Memory B cell (primary cell): ENCODE measurements around the gene SLAMF7.

Source experiments
- ATAC-seq: fragments of 150-1000 bp; cut with Tn5 transposase; 2 replicates; pipeline ENCODE4 v1.10.0; 2021; ENCODE audit warnings: low read depth, mild to moderate bottlenecking, moderate library complexity
- DNase-seq, 2 donors: peaks; one replicate each; pipeline ENCODE4 v3.0.0; 2022; ENCODE audit warnings: low spot score in 2 of 2
- H3K27ac Mint-ChIP-seq: one replicate; pipeline ENCODE4 v1.8.0; 2022; ENCODE audit warnings: mild to moderate bottlenecking, moderate library complexity, mixed read lengths
- H3K27me3 Mint-ChIP-seq: one replicate; pipeline ENCODE4 v1.8.0; 2022; ENCODE audit warnings: mixed read lengths
- H3K36me3 Mint-ChIP-seq: one replicate; pipeline ENCODE4 v1.8.0; 2022; ENCODE audit warnings: mild to moderate bottlenecking, mixed read lengths
- H3K4me1 Mint-ChIP-seq: one replicate; pipeline ENCODE4 v1.8.0; 2022; ENCODE audit warnings: mixed read lengths
- H3K4me3 Mint-ChIP-seq: one replicate; pipeline ENCODE4 v1.8.0; 2022; ENCODE audit warnings: mild to moderate bottlenecking, moderate library complexity, mixed read lengths
- H3K9me3 Mint-ChIP-seq: one replicate; pipeline ENCODE4 v1.8.0; 2022; ENCODE audit warnings: mixed read lengths

Gene SLAMF7

DNA sequence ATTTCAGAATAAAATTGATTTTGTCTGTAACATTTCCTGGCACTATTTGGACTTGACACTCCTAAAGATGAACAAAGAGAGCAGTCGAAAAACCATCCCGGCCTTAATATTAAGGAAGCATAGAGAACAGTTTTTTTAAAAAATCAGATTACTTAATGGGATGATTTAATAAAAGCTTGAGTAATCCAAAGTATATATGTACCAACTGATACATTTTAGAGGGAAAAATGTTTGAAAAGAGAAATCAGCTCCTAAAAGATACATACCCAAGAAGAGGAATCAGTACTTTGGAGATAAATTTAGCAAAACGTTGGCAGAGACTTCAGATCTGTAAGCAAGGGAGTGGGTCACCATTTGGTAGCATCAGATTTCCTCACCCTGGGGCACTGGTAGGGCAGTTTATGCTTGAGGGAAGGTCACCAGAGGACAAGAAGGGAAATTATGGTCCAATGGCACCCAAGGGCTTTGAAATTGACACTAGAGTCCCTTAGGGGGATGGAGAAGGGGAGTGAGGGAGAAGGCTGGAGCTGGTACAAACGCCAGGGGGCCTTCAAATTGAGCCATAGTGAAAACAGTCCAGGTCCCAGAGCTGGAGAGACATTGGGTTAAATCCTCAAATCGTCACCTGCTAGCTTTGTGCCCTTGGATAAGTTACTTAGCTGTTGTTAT is 5.9 kb downstream of the SLAMF7 start:
- ATAC-seq = no peak
- peaks cover 39% of the 10 kb centered on the region for H3K4me1 Mint-ChIP-seq
- H3K27ac Mint-ChIP-seq = peak overlapping the region; percentile 53
- H3K27me3 Mint-ChIP-seq = no peaks in the 10 kb centered on the region
- no peaks in the 10 kb centered on the region for H3K9me3 Mint-ChIP-seq
- peaks cover 5% of the 10 kb centered on the region for H3K36me3 Mint-ChIP-seq
- H3K4me3 Mint-ChIP-seq = no peak overlapping the region
- no peak for DNase-seq

DNA sequence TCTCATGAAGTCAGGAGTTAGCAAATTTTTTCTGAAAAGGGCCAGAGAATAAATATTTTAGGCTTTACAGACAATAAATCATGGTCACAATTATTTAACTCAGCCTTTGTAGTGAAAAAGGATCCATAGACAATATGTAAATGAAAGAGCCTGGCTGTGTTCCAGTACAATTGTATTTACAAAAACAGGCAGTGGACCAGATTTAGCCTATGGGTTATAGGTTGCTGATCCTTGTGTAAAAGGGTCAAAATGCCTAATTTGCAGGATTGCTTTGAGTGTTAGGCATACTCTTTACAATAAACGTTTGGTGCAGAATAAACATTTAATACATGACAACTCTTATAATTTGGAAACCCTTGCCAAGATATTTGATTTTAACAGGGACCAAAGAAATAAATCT is 6.5 kb downstream of the SLAMF7 start:
- Mint-ChIP-seq H3K4me1 (peaks cover 34% of the 10 kb centered on the region), H3K36me3 (peaks cover 7% of the 10 kb centered on the region), H3K9me3 (no peaks in the 10 kb centered on the region), H3K27me3 (no peaks in the 10 kb centered on the region), H3K4me3 (no peak overlapping the region), H3K27ac (no peak overlapping the region)
- no peak for ATAC-seq
- no peak for DNase-seq

DNA sequence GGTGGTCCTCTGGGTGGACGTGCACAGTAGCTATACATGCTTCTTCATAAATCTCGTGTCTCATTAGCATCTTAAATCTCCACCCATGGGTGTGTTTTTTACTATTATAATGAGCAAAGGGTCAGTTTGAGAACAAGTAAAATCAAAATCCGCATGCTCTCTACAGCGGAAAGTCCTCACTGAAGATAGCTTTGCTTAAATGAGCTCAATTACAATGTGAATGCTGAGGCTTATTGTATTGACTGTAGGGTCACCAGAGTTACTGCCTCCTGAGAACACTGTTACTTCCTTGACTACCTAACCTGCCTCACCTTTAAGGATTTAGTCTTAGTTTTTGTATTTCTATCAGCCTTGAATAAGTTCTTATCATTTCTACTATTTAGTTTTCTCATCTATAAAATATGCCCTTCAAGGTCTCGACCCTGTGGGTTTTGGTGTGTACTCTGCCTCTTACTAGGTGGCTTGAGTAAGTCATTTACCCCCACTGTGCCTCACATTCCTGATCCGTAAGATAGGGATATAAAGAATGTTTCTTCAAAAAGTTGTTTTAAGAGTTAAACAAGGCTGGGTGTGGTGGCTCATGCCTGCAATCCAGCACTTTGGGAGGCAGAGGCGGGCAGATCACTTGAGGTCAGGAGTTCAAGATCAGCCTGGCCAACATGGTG is 7.9 kb downstream of the SLAMF7 start:
- no peak for ATAC-seq

DNA sequence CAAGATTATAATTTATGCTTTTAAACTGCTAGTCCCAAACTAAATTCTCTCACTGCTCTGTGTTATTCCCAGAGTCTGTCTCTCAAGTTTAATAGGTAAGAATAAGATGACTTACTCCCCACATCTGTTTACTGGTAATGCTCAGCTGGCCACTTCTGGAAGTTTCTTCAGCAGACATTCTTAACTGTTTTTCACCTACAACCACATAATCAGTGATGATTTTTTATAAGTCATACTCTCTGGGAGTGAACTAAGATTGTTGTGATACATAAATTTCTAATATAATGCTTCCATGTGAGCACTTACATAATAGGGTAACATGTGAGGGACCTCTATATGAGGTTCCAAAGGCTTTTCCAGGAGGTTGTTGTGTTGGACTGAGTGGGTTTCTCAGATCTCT is 8.7 kb downstream of the SLAMF7 start:
- Mint-ChIP-seq H3K9me3 (no peaks in the 10 kb centered on the region), H3K27ac (no peak overlapping the region), H3K4me3 (no peak overlapping the region), H3K27me3 (no peaks in the 10 kb centered on the region), H3K4me1 (peaks cover 25% of the 10 kb centered on the region), H3K36me3 (peaks cover 4% of the 10 kb centered on the region)
- ATAC-seq (no peak), DNase-seq (no peak)

More for the DNA sequence above, 7.9 kb downstream of the SLAMF7 start:
- H3K27me3 Mint-ChIP-seq = no peaks in the 10 kb centered on the region
- no peak for DNase-seq
- H3K27ac Mint-ChIP-seq = no peak overlapping the region
- H3K9me3 Mint-ChIP-seq = no peaks in the 10 kb centered on the region
- H3K4me1 Mint-ChIP-seq = peaks cover 28% of the 10 kb centered on the region
- H3K4me3 Mint-ChIP-seq = no peak overlapping the region
- H3K36me3 Mint-ChIP-seq = peaks cover 7% of the 10 kb centered on the region

DNA sequence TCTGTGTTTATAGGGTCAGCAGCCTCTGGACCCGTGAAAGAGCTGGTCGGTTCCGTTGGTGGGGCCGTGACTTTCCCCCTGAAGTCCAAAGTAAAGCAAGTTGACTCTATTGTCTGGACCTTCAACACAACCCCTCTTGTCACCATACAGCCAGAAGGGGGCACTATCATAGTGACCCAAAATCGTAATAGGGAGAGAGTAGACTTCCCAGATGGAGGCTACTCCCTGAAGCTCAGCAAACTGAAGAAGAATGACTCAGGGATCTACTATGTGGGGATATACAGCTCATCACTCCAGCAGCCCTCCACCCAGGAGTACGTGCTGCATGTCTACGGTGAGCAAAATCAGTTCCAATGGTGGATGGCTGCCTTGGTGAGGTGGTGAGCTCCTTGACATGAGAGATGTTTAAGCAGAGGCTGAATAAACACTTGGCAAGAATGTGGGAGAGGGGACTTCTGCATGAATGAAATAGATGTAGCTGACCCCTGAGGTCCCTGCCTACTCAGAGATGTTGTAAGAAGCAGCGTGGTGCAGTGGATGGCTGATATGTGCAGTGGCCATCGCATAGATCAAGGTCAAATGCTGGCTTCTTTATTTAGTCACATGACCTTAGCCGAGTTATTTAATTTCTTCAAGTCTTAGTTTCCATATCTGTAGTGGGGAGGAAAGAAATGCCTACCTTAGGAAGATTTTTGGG is 9.3 kb downstream of the SLAMF7 start:
- DNase-seq (no peak), ATAC-seq (no peak)
- peaks cover 4% of the 10 kb centered on the region for H3K36me3 Mint-ChIP-seq
- H3K9me3 Mint-ChIP-seq = no peaks in the 10 kb centered on the region
- H3K27me3 Mint-ChIP-seq = no peaks in the 10 kb centered on the region
- no peak overlapping the region for H3K27ac Mint-ChIP-seq
- no peak overlapping the region for H3K4me3 Mint-ChIP-seq
- peaks cover 20% of the 10 kb centered on the region for H3K4me1 Mint-ChIP-seq

DNA sequence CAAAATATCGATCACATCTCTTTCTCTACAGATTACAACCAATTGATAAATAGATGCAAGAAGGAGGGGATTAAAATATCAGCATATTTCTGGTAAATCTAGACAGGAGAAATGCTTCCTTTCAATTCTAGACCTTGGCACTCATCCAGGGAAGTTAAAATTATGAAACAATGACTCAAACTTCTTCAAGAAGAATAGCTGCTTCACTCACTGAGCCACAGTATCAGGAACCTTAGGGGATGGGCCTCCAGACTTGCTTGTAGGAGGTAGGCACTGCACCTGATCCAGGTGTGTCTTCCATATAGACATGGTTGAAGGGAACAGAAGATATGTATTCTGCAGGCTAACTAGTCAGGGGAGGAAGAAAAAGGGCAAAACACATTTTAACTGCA is 9.8 kb downstream of the SLAMF7 start:
- no peaks in the 10 kb centered on the region for H3K27me3 Mint-ChIP-seq
- DNase-seq (no peak), ATAC-seq (no peak)
- H3K4me3 Mint-ChIP-seq = no peak overlapping the region
- H3K9me3 Mint-ChIP-seq = no peaks in the 10 kb centered on the region
- peak overlapping the region; percentile 37 for H3K27ac Mint-ChIP-seq
- peaks cover 4% of the 10 kb centered on the region for H3K36me3 Mint-ChIP-seq
- peaks cover 16% of the 10 kb centered on the region for H3K4me1 Mint-ChIP-seq

DNA sequence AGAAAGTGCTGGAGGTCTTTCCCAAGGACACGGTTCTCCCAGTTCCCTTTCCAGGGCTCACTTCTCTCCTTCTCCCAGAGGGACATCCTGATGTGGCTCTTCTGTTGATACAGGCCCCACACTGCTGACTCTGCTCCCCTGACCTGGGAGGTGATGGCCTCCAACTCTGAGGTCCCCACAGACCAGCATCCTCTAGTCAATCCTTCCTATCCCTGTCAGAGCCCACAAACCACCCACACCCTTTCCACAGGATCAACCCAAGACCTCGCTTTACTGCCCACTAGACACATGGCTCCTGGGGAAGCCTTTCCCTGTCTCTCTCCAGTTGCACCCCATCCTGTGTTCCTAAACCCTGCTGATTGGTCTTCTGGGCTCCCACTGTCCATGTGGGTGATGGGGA is 11.6 kb downstream of the SLAMF7 start:
- Mint-ChIP-seq H3K27ac (peak overlapping the region; percentile 47), H3K4me3 (no peak overlapping the region), H3K27me3 (no peaks in the 10 kb centered on the region), H3K9me3 (no peaks in the 10 kb centered on the region), H3K36me3 (peaks cover 4% of the 10 kb centered on the region), H3K4me1 (peaks cover 8% of the 10 kb centered on the region)
- DNase-seq (no peak), ATAC-seq (no peak)

DNA sequence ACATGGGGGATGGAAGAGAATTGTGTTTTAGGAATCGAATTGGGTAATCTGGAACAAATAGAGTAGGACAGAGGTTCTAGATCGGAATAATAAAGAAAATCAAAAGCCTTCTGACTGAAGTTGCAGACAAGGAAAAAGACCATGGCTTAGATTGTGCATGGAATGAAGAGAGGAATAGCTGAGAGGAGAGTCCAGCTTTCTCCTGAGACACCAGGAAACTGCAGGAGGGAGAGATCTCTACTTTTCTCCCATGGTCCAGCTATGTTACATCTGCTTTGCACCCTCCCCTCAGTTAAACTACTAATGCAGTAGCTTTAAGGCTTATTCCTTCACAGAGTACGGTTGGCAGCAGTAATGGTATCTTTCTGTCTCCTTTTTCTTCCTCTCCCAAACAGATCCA is 13.4 kb downstream of the SLAMF7 start:
- H3K4me3 Mint-ChIP-seq = no peak overlapping the region
- H3K36me3 Mint-ChIP-seq = peaks cover 5% of the 10 kb centered on the region
- peaks cover 8% of the 10 kb centered on the region for H3K4me1 Mint-ChIP-seq
- H3K27ac Mint-ChIP-seq = peak overlapping the region; percentile 53
- no peaks in the 10 kb centered on the region for H3K27me3 Mint-ChIP-seq
- no peak for DNase-seq
- ATAC-seq = no peak
- no peaks in the 10 kb centered on the region for H3K9me3 Mint-ChIP-seq

DNA sequence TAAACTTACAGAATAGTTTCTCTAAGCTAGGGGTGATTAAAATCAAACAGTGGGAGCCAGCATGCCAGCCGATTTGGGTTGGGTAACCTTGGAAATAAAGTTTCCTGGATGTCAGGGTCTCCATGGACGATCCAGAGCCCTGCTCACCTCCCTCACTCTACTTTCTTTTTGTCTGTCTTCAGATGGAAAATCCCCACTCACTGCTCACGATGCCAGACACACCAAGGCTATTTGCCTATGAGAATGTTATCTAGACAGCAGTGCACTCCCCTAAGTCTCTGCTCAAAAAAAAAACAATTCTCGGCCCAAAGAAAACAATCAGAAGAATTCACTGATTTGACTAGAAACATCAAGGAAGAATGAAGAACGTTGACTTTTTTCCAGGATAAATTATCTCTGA is 13.9 kb downstream of the SLAMF7 start:
- H3K4me1 Mint-ChIP-seq = peaks cover 8% of the 10 kb centered on the region
- H3K9me3 Mint-ChIP-seq = no peaks in the 10 kb centered on the region
- DNase-seq (no peak), ATAC-seq (no peak)
- no peak overlapping the region for H3K4me3 Mint-ChIP-seq
- no peak overlapping the region for H3K27ac Mint-ChIP-seq
- H3K36me3 Mint-ChIP-seq = peaks cover 5% of the 10 kb centered on the region
- no peaks in the 10 kb centered on the region for H3K27me3 Mint-ChIP-seq

DNA sequence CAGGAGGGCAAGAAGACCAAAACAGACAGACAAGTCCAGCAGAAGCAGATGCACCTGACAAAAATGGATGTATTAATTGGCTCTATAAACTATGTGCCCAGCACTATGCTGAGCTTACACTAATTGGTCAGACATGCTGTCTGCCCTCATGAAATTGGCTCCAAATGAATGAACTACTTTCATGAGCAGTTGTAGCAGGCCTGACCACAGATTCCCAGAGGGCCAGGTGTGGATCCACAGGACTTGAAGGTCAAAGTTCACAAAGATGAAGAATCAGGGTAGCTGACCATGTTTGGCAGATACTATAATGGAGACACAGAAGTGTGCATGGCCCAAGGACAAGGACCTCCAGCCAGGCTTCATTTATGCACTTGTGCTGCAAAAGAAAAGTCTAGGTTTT is 14.5 kb downstream of the SLAMF7 start:
- peaks cover 5% of the 10 kb centered on the region for H3K36me3 Mint-ChIP-seq
- H3K27ac Mint-ChIP-seq = no peak overlapping the region
- DNase-seq = no peak
- no peaks in the 10 kb centered on the region for H3K27me3 Mint-ChIP-seq
- ATAC-seq = no peak
- peaks cover 4% of the 10 kb centered on the region for H3K4me1 Mint-ChIP-seq
- H3K4me3 Mint-ChIP-seq = no peak overlapping the region
- no peaks in the 10 kb centered on the region for H3K9me3 Mint-ChIP-seq

DNA sequence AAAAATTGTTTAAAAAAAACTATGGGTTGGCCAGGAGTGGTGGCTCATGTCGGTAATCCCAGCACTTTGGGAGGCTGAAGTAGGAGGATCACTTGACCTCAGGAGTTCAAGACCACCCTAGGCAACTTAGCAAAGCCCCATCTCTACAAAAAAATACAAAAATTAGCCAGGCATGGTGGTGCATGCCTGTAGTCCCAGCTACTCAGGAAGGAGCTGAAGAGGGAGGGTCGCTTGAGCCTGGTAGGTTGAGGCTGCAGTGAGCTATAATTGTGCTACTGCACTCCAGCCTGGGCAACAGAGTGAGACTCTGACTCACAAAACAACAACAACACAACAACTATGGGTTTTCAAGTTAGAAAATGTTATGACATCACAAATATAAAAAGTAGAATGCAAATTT is 16.4 kb downstream of the SLAMF7 start:
- no peak for DNase-seq
- Mint-ChIP-seq H3K4me3 (no peak overlapping the region), H3K27me3 (no peaks in the 10 kb centered on the region), H3K27ac (no peak overlapping the region), H3K36me3 (peaks cover 4% of the 10 kb centered on the region), H3K9me3 (no peaks in the 10 kb centered on the region), H3K4me1 (no peaks in the 10 kb centered on the region)
- ATAC-seq = no peak

DNA sequence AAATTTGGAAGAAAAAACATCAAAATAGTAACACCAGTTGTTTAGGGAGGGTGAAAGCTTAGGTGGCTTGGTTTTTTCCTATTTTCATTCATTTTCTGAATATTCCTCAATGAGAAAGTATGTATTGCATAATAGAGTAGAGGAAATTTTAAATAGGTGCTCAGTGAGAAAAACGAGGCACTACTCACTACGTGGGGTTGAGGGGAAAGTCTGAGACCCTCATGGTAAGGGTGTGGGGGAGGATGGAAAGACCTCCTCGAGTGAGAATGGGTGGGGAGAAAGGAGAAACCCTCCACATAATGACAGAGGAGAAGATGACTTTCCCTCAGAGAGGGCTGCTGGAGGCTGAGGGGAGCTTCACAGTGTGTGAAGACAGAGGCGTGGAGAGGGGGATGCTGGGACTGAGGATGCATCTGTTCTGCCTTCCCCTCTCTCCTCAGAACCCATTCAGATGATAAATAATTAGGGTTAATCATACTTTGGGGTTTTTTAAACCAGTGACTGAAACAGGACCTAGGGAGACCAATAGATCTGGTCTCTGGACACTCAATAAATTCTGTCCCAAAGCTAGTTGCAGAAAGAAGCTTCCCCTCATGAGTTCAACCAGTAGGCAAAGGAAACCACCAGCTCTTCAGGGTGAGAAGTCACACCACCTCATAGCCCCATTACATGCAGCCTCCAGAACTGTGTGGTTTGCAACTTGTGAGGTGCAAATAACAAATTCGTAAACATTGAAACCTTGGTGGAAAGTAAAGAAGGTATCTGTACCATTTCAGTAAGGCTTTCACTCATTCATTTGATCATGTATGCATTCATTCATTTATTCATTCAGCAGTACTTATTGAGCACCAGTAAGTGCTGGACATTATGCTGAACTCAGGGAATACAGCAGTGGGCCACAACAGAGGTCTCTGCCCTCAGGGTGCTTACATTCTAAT is 17.1 kb downstream of the SLAMF7 start:
- Mint-ChIP-seq H3K9me3 (no peaks in the 10 kb centered on the region), H3K27ac (no peak overlapping the region), H3K4me1 (no peaks in the 10 kb centered on the region), H3K36me3 (peaks cover 3% of the 10 kb centered on the region), H3K27me3 (no peaks in the 10 kb centered on the region), H3K4me3 (no peak overlapping the region)
- ATAC-seq (no peak), DNase-seq (no peak)

DNA sequence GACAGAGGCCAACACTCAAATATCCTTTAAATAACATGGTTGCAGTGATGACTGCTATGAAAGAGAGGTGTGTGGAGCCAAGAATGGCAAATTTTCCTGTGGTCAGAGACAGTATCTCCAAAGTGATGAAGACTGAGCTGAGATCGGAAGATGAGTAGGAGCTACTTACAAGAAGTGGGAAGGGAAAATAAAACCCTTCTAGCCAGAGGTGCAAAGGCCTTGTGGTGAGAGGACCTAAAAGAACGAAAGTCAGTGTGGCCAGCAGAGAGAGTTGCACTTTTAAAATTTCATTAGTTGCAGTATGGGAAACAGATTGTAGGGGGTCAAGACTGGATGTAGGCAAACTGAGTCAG is 17.8 kb downstream of the SLAMF7 start:
- Mint-ChIP-seq H3K4me3 (no peak overlapping the region), H3K36me3 (peaks cover 3% of the 10 kb centered on the region), H3K27me3 (no peaks in the 10 kb centered on the region), H3K27ac (no peak overlapping the region), H3K4me1 (no peaks in the 10 kb centered on the region), H3K9me3 (no peaks in the 10 kb centered on the region)
- DNase-seq (no peak), ATAC-seq (no peak)

DNA sequence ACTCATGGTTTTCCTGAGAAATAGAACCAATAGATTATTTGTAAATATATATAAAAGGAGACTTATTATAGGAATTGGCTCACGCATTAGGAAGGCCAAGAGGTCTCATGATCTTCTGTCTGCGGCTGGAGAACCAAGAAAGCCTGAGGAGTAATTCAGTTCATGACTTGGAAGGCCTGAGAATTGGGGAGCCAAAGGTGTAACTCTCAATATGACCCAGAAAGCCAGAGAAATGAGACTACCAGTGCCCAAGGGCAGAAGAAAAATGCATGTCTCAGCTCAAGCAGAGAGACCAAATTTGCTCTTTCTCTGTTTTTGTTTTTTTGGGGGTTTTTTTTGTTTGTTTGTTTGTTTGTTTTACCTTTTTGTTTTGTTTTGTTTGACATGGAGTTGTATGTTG is 19.5 kb downstream of the SLAMF7 start:
- Mint-ChIP-seq H3K27ac (no peak overlapping the region), H3K4me1 (no peaks in the 10 kb centered on the region), H3K9me3 (no peaks in the 10 kb centered on the region), H3K4me3 (no peak overlapping the region), H3K27me3 (no peaks in the 10 kb centered on the region), H3K36me3 (peaks cover 3% of the 10 kb centered on the region)
- DNase-seq (no peak), ATAC-seq (no peak)
